Measurements from ENCODE around the gene PRPF40A. TPM values are rescaled to one million over a fixed set of nuclear protein-coding genes. Genes with fewer than 3 reads are reported as not detected.

The PRPF40A gene
- polyA plus RNA-seq, 1 donor (not counting 4 experiments of a cell fraction or from before 2014, with no cell fraction given), result 104 TPM

- dilution Hi-C loops (cut with MboI; ENCODE audit: extremely low pct_ligation_motif_present, low sequenced_read_pairs), result no loop called here
- no peaks in the 10 kb centered on the region for H3K9me3 ChIP-seq (ENCODE audit: control insufficient read depth, low read depth, low read length)
- H3K27me3 ChIP-seq (ENCODE audit: control insufficient read depth, extremely low read depth, insufficient read depth, low read length), result no peaks in the 10 kb centered on the region
- no peaks in the 10 kb centered on the region for H4K20me1 ChIP-seq (ENCODE audit: control insufficient read depth, extremely low read depth, insufficient read depth, low read length)
- peaks cover 2% of the 10 kb centered on the region for H3K79me2 ChIP-seq (ENCODE audit: control insufficient read depth, insufficient read depth, low read length)
- H3K27ac ChIP-seq (ENCODE audit: control insufficient read depth, insufficient read depth, low read length), result no peak overlapping the region
- DNase-seq (ENCODE audit: low read depth, low spot score) (no peak), FAIRE-seq (no peak)
- peaks cover 4 to 13% of the 10 kb centered on the region in 2 experiments for H3K36me3 ChIP-seq (ENCODE audit: control insufficient read depth in 2 of 2, extremely low read depth in 1 of 2, insufficient read depth in 2 of 2, low read length in 2 of 2)
- TF ChIP-seq EZH2 (IDR thresholded peaks at IDR 0.05; ENCODE audit: low read length) (no peak), CTCF (optimal IDR thresholded peaks at IDR 0.05 in 1 of 3, IDR thresholded peaks at IDR 0.05 in 1 of 3, conservative IDR thresholded peaks at IDR 0.05 in 1 of 3; ENCODE audit: extremely low read depth in 1 of 3, insufficient read depth in 2 of 3, low read length in 3 of 3) (no peak)
- H3K4me2 ChIP-seq (ENCODE audit: control insufficient read depth, extremely low read depth, insufficient read depth, low read depth, low read length), result no peak overlapping the region
- H3K4me3 ChIP-seq (ENCODE audit: control insufficient read depth in 2 of 3, extremely low read depth in 1 of 3, insufficient read depth in 2 of 3, low read depth in 1 of 3, low read length in 3 of 3), result no peak overlapping the region
- H3K9ac ChIP-seq (ENCODE audit: control insufficient read depth, extremely low read depth, insufficient read depth, low read length), result no peak overlapping the region
- H2AFZ ChIP-seq (ENCODE audit: control insufficient read depth, low read length), result no peak overlapping the region
- no peaks in the 10 kb centered on the region for H3K9me1 ChIP-seq (ENCODE audit: control insufficient read depth, extremely low read depth, insufficient read depth, low read length)
- no peaks in the 10 kb centered on the region for H3K4me1 ChIP-seq (ENCODE audit: control insufficient read depth, extremely low read depth, insufficient read depth, low read length)
These were observed 110.3 kb downstream of the PRPF40A start for GRCh38 chr2:152606941-152607340.

GRCh38 chr2:152606081-152606480 lies 111.2 kb downstream of the PRPF40A start:
- Histone ChIP-seq H3K9me3 (ENCODE audit: control insufficient read depth, low read depth, low read length) (no peaks in the 10 kb centered on the region), H4K20me1 (ENCODE audit: control insufficient read depth, extremely low read depth, insufficient read depth, low read length) (no peaks in the 10 kb centered on the region), H3K27me3 (ENCODE audit: control insufficient read depth, extremely low read depth, insufficient read depth, low read length) (no peaks in the 10 kb centered on the region), H3K9me1 (ENCODE audit: control insufficient read depth, extremely low read depth, insufficient read depth, low read length) (no peaks in the 10 kb centered on the region), H3K9ac (ENCODE audit: control insufficient read depth, extremely low read depth, insufficient read depth, low read length) (no peak overlapping the region), H3K36me3 (ENCODE audit: control insufficient read depth in 2 of 2, extremely low read depth in 1 of 2, insufficient read depth in 2 of 2, low read length in 2 of 2) (peaks cover 0 to 9% of the 10 kb centered on the region in 2 experiments), H3K4me3 (ENCODE audit: control insufficient read depth in 2 of 3, extremely low read depth in 1 of 3, insufficient read depth in 2 of 3, low read depth in 1 of 3, low read length in 3 of 3) (no peak overlapping the region), H3K79me2 (ENCODE audit: control insufficient read depth, insufficient read depth, low read length) (peaks cover 2% of the 10 kb centered on the region), H3K4me2 (ENCODE audit: control insufficient read depth, extremely low read depth, insufficient read depth, low read depth, low read length) (no peak overlapping the region), H3K27ac (ENCODE audit: control insufficient read depth, insufficient read depth, low read length) (no peak overlapping the region), H3K4me1 (ENCODE audit: control insufficient read depth, extremely low read depth, insufficient read depth, low read length) (no peaks in the 10 kb centered on the region), H2AFZ (ENCODE audit: control insufficient read depth, low read length) (no peak overlapping the region)
- FAIRE-seq (no peak), DNase-seq (ENCODE audit: low read depth, low spot score) (no peak)
- no peak for TF ChIP-seq EZH2 (IDR thresholded peaks at IDR 0.05; ENCODE audit: low read length)
- TF ChIP-seq CTCF (optimal IDR thresholded peaks at IDR 0.05 in 1 of 3, IDR thresholded peaks at IDR 0.05 in 1 of 3, conservative IDR thresholded peaks at IDR 0.05 in 1 of 3; ENCODE audit: extremely low read depth in 1 of 3, insufficient read depth in 2 of 3, low read length in 3 of 3), result no peak
- dilution Hi-C loops (cut with MboI; ENCODE audit: extremely low pct_ligation_motif_present, low sequenced_read_pairs), result no loop called here

Measured in keratinocyte (primary cell).